PFSK-1 (cell line): ENCODE measurements around the gene UBE2L3.

Experiments used
- FOXP2 ChIP-seq: optimal IDR thresholded peaks from 2 replicates; pipeline ENCODE3; 2011; ENCODE audit warnings: borderline replicate concordance, control low read depth, inconsistent platforms; ENCODE audit not compliant: insufficient read depth; ENCODE audit errors: extremely low read length, extremely low read depth
- POLR2AphosphoS5 ChIP-seq: IDR thresholded peaks from 2 replicates; pipeline ENCODE4 v1.6.1; 2012; ENCODE audit warnings: low read depth, mild to moderate bottlenecking, control low read depth, low read length, moderate library complexity
- SIN3A ChIP-seq: IDR thresholded peaks from 2 replicates; pipeline ENCODE4 v1.6.1; 2012; ENCODE audit warnings: mild to moderate bottlenecking, low read length, moderate library complexity, borderline replicate concordance; ENCODE audit not compliant: insufficient read depth
- TAF1 ChIP-seq: IDR thresholded peaks from 2 replicates; pipeline ENCODE4 v1.6.1; 2012; ENCODE audit warnings: low read length, control low read depth, borderline replicate concordance; ENCODE audit not compliant: insufficient read depth
- TF ChIP-seq, protein P1 (sequence below), 2 experiments: IDR thresholded peaks; 2 replicates each; pipeline versions ENCODE4 v1.6.1 to v1.8.0; 2011 to 2012; ENCODE audit warnings: low read depth in 2 of 2, low read length in 2 of 2, control low read depth in 1 of 2, inconsistent platforms in 1 of 2, mild to moderate bottlenecking in 1 of 2, moderate library complexity in 1 of 2; ENCODE audit not compliant: insufficient read depth in 1 of 2

The UBE2L3 gene

GRCh38 chr22:21573750-21574494 is 6.4 kb downstream of the UBE2L3 start:
- TF ChIP-seq, protein P1, sequence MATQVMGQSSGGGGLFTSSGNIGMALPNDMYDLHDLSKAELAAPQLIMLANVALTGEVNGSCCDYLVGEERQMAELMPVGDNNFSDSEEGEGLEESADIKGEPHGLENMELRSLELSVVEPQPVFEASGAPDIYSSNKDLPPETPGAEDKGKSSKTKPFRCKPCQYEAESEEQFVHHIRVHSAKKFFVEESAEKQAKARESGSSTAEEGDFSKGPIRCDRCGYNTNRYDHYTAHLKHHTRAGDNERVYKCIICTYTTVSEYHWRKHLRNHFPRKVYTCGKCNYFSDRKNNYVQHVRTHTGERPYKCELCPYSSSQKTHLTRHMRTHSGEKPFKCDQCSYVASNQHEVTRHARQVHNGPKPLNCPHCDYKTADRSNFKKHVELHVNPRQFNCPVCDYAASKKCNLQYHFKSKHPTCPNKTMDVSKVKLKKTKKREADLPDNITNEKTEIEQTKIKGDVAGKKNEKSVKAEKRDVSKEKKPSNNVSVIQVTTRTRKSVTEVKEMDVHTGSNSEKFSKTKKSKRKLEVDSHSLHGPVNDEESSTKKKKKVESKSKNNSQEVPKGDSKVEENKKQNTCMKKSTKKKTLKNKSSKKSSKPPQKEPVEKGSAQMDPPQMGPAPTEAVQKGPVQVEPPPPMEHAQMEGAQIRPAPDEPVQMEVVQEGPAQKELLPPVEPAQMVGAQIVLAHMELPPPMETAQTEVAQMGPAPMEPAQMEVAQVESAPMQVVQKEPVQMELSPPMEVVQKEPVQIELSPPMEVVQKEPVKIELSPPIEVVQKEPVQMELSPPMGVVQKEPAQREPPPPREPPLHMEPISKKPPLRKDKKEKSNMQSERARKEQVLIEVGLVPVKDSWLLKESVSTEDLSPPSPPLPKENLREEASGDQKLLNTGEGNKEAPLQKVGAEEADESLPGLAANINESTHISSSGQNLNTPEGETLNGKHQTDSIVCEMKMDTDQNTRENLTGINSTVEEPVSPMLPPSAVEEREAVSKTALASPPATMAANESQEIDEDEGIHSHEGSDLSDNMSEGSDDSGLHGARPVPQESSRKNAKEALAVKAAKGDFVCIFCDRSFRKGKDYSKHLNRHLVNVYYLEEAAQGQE (IDR thresholded peaks at IDR 0.05; ENCODE audit: insufficient read depth in 1 of 2, low read depth in 2 of 2, low read length in 2 of 2), result no peak
- no peak for TF ChIP-seq TAF1
- no peak for TF ChIP-seq FOXP2
- TF ChIP-seq POLR2AphosphoS5, result no peak
- no peak for TF ChIP-seq SIN3A

DNA sequence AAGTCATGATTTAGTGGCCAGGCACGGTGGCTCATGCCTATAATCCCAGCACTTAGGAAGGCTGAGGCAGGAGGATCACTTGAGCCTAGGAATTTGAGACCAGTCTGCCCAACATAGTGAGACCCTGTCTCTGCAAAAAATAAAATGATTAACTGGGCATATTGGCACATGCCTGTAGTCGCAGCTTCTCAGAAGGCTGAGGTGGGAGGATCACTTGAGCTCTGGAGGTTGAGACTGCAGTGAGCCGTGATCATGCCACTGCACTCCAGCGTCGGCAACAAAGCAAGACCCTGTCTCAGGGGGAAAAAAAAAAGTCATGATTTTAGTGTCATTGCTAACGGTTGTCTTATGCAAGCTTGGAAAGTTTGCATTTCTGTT is 11.9 kb downstream of the UBE2L3 start:
- TF ChIP-seq POLR2AphosphoS5, result no peak
- TF ChIP-seq SIN3A, result no peak
- no peak for TF ChIP-seq FOXP2
- TF ChIP-seq, protein P1 (IDR thresholded peaks at IDR 0.05; ENCODE audit: insufficient read depth in 1 of 2, low read depth in 2 of 2, low read length in 2 of 2), result no peak
- no peak for TF ChIP-seq TAF1

- no peak for TF ChIP-seq SIN3A
- TF ChIP-seq, protein P1 (IDR thresholded peaks at IDR 0.05; ENCODE audit: insufficient read depth in 1 of 2, low read depth in 2 of 2, low read length in 2 of 2), result no peak
- TF ChIP-seq TAF1, result no peak
- TF ChIP-seq FOXP2, result no peak
- TF ChIP-seq POLR2AphosphoS5, result no peak
Measured at GRCh38 chr22:21582801-21583740, 15.6 kb downstream of the UBE2L3 start.

DNA sequence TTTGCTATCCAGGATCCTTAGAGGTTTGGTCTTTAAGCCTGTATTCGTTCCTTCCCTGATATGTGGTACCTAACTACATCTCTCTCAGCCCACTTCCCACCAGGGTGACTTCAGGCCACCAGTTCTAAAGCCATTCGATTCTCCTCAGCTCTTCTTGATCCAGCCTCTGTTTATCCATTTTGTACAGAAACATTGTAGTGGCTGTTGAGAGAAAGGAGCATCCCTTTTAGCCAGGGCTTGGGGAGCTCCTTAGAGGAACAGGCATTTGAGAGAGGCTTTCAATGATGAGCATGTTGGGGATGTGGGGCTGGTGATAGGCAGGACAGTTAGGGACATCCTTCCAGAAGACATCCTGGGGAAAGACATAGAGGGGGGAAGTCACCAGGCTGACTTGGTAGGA is 17.9 kb downstream of the UBE2L3 start:
- TF ChIP-seq, protein P1 (IDR thresholded peaks at IDR 0.05; ENCODE audit: insufficient read depth in 1 of 2, low read depth in 2 of 2, low read length in 2 of 2), result no peak
- TF ChIP-seq FOXP2 (no peak), TAF1 (no peak), POLR2AphosphoS5 (no peak), SIN3A (no peak)
